Measurements from ENCODE around the gene PDHX.

GRCh38 chr11:35009944-35010342 lies 93.5 kb downstream of the PDHX start:
- TF ChIP-seq CTCF (IDR thresholded peaks at IDR 0.05; ENCODE audit: borderline replicate concordance, extremely low read depth, low read length, poor library complexity, severe bottlenecking) (no peak), EZH2 (IDR thresholded peaks at IDR 0.05; ENCODE audit: borderline replicate concordance, low read depth, low read length, severe bottlenecking) (no peak)

All from DND-41 (cell line).